Activated T-cell treated with anti-CD3 and anti-CD28 coated beads, Interleukin-2, amount 50 U/mL, for 48 hours (primary cell): ENCODE measurements around the gene PLEK.
"Not testable (repeated sequence)": the region's sequence is repeated elsewhere in the genome, so short reads cannot be mapped to it uniquely, and the experiment has no call there.

ENCODE experiments used
- DNase-seq, 2 experiments: peaks; one replicate each; pipeline ENCODE4 v3.0.0-alpha.2; 2020

Gene PLEK

GRCh38 chr2:68356599-68357239 lies 8.4 kb upstream of the PLEK start:
- DNase-seq = no peak

GRCh38 chr2:68357605-68358337 lies 7.3 kb upstream of the PLEK start:
- DNase-seq = no peak

- DNase-seq = no peak
Measured at GRCh38 chr2:68359889-68360288, 5.2 kb upstream of the PLEK start.

DNA sequence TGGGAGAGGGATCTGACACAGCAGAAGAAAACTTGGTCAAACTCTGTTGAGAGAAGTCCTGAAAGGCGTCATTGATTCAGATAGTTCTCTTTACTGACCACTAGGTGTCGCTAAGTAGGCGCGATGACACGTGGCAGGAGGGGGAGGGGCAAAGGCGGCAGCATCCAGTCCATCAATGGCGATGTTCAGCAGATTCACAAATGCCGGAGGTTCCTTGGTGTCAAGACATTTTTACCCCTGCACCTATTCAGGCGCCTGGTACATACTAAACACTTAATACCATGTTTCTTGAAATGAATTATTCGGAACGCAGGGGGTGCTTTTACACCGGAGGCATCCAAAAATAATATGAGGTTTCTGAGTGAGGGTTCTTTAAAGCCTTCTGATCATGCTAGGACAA lies 3.0 kb upstream of the PLEK start:
- peak; percentile 84 to 85 for DNase-seq

DNA sequence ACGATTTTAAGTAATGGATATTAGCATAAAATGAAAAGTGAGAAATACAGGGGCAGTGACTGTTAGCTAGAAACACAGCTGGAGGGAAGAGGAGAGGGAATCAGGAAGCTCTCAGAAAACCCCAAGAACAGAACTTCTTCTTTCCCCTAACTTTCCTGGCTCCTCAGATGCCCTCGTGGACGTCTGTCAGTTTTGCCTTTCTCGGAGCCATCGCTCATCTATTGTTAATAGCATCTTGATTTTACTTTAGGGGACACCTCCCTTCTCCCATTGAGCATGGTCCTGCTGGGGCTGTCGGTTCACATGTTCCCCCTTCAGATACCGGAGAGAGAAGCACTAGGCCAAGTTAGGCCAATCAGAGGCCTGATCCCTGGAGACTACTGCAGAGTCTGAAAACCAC lies 2.3 kb upstream of the PLEK start:
- DNase-seq = no peak

DNA sequence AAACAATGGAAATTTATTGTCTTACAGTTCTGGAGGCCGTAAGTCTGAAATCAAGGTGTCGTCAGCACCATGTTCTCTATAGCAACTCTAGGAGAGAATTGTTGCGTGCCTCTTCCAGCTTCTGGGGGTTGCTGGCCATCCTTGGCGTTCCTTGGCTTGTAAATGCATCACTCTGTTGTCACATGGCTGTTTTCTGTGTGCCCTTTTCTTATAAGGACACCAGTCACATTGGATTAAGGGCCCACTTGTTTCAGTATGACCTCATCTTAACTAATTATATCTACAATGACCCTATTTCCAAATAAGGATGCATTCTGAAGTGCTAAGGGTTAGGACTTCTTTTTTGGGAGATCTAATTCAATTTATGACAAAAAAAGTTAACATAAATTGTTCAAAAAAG lies 1.4 kb upstream of the PLEK start:
- no peak for DNase-seq

- no peak for DNase-seq
Measured at GRCh38 chr2:68366083-68366560, 1.0 kb downstream of the PLEK start.

GRCh38 chr2:68367953-68368653 lies 3.0 kb downstream of the PLEK start:
- no peak for DNase-seq

GRCh38 chr2:68368654-68369336 lies 3.7 kb downstream of the PLEK start:
- DNase-seq = no peak

- DNase-seq = no peak
Measured at GRCh38 chr2:68369337-68369734, 4.3 kb downstream of the PLEK start.

DNA sequence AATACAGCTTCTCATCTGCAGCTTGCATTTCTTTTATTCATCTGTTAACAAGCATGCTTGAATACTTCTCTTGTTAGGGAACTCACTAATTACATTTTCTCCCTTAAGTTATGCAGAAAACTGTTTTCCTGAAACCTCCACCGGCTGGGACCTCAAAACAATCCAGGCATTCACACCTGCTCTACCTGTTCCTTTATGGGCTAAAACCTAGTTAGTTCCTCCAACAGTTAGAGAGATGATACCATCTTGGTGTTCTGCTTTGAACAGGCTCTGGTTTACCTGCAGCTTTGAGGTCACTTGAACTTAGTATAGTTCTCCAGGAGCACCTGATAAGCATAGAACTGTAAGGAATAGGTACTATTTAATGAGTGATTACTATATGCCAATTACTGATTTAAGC lies 6.1 kb downstream of the PLEK start:
- DNase-seq = no peak

- no peak for DNase-seq
Measured at GRCh38 chr2:68371581-68371980, 6.5 kb downstream of the PLEK start.

GRCh38 chr2:68372485-68372884 lies 7.4 kb downstream of the PLEK start:
- no peak for DNase-seq

DNA sequence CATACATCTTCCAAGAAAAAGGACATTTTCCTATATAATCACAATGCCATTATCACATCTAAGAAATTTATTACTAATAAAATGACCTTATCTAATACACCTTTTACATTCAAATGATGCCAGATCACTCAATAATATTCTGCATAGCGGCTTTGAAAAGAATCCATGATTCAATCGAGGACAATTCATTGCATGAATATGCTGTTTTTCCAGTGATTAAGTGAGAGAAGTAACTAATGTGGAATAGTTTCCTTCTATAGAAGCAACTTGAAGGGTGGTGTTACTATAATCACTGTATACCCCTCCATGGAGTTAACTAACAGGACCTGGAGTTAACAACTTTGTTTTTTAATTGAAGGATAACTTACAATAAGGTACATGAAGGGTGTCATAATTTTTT lies 9.1 kb downstream of the PLEK start:
- no peak for DNase-seq

- DNase-seq = no peak
Measured at GRCh38 chr2:68375582-68375981, 10.5 kb downstream of the PLEK start.

DNA sequence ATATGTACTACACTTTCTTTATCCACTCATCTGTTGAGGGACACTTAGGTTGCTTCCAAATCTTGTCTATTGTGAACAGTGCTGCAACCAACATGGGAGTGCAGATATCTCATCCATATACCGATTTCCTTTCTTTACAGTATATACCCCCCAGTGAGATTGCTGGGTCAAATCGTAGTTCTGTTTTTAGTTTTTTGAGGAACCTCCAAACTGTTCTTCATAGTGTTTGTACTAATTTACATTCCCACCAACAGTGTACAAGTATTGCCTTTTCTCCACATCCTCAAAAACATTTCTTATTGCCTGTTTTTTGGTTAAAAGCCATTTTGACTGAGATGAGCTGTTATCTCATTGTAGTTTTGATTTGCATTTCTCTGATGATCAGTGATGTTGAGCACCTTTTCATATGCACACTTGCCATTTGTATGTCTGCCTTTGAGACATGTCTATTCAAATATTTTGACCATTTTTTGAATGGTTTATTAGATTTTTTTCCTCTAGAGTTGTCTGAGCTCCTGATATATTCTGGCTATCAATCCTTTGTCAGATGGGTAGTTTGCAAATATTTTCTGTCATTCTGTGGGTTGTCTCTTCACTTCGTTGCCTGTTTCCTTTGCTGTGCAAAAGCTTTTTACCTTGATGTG lies 12.2 kb downstream of the PLEK start:
- no peak for DNase-seq

GRCh38 chr2:68378779-68379178 lies 13.7 kb downstream of the PLEK start:
- not testable (repeated sequence) for DNase-seq

DNA sequence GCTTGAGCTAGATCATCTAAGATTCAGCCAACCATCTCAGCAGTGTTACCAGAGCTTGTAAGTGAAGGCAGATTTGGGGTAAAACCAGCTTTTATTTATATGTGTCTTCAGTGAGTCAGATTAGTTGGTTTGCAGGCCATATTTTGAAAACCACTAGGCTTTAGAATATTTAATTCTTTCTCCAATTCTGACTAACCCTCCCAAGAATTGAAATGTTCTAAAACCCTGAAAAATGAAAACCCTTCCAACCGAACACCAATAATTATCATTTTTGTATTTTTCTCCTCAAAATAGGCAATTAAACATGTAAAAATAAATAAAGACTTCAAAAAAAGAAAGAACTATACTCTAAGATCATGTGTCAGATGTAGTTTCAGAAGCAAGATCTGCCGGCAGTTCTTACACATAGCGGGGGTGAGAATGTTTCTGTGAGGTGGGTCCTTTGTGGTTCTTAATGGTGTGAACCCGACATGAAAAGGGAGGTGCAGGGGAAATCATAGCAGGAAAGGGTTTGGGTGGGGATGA lies 14.2 kb downstream of the PLEK start:
- DNase-seq = no peak

GRCh38 chr2:68383778-68384177 lies 18.7 kb downstream of the PLEK start:
- DNase-seq = no peak

- DNase-seq = no peak
Measured at GRCh38 chr2:68384485-68385107, 19.5 kb downstream of the PLEK start.

GRCh38 chr2:68385220-68385906 lies 20.3 kb downstream of the PLEK start:
- DNase-seq = peak; percentile 40 to 41

DNA sequence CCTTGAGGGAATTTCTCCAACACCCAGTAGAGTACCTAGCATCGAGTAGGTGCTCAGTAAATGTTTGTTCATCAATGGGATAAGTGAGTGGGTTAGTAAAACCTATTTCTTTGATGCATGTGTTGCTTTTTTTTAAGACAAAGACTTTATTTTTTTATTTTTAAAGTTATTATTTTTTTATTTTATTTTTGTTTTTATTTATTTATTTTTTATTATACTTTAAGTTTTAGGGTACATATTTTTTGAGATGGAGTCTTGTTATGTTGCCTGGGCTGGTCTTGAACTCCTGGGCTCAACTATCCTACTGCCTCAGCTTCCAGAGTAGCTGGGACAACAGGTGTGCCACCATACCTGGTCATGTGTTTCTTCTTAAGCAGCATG lies 20.8 kb downstream of the PLEK start:
- DNase-seq = no peak
